ENCODE data around the gene TYRO3.
"Not testable (repeated sequence)": the region's sequence is repeated elsewhere in the genome, so short reads cannot be mapped to it uniquely, and the experiment has no call there.

The TYRO3 gene

GRCh38 chr15:41572866-41573265 is 13.9 kb downstream of the TYRO3 start:
- no peak for DNase-seq (ENCODE audit: low read depth in 4 of 4, low spot score in 1 of 4)

- no peak for DNase-seq (ENCODE audit: low read depth in 4 of 4, low spot score in 1 of 4)
Observed at GRCh38 chr15:41573396-41573795, 14.4 kb downstream of the TYRO3 start.

- DNase-seq (ENCODE audit: low read depth in 4 of 4, low spot score in 1 of 4) = no peak
Observed at GRCh38 chr15:41574158-41574557, 15.1 kb downstream of the TYRO3 start.

- DNase-seq (ENCODE audit: low read depth in 4 of 4, low spot score in 1 of 4) = no peak
Observed at GRCh38 chr15:41575282-41575681, 16.3 kb downstream of the TYRO3 start.

- DNase-seq (ENCODE audit: low read depth in 4 of 4, low spot score in 1 of 4) = no peak
Observed at GRCh38 chr15:41577863-41578735, 19.1 kb downstream of the TYRO3 start.

GRCh38 chr15:41578736-41579383 is 19.8 kb downstream of the TYRO3 start:
- no peak for DNase-seq (ENCODE audit: low read depth in 4 of 4, low spot score in 1 of 4)

GRCh38 chr15:41581110-41581509 is 22.1 kb downstream of the TYRO3 start:
- no peak for DNase-seq (ENCODE audit: low read depth in 4 of 4, low spot score in 1 of 4)

GRCh38 chr15:41583795-41584194 is 24.8 kb downstream of the TYRO3 start:
- no peak for DNase-seq (ENCODE audit: low read depth in 4 of 4, low spot score in 1 of 4)

GRCh38 chr15:41584636-41585126 is 25.7 kb downstream of the TYRO3 start:
- no peak for DNase-seq (ENCODE audit: low read depth in 4 of 4, low spot score in 1 of 4)

GRCh38 chr15:41585127-41586047 is 26.4 kb downstream of the TYRO3 start:
- DNase-seq (ENCODE audit: low read depth in 4 of 4, low spot score in 1 of 4) = peak in 3 of 4 experiments; percentile 16 to 44 (median 20)

- not testable (repeated sequence) for DNase-seq (ENCODE audit: low read depth in 4 of 4, low spot score in 1 of 4)
Observed at GRCh38 chr15:41586531-41587282, 27.7 kb downstream of the TYRO3 start.

GRCh38 chr15:41589018-41589417 is 30.0 kb downstream of the TYRO3 start:
- DNase-seq (ENCODE audit: low read depth in 4 of 4, low spot score in 1 of 4) = not testable (repeated sequence)

- DNase-seq (ENCODE audit: low read depth in 4 of 4, low spot score in 1 of 4) = not testable (repeated sequence)
Observed at GRCh38 chr15:41589571-41589970, 30.6 kb downstream of the TYRO3 start.

GRCh38 chr15:41591217-41591616 is 32.2 kb downstream of the TYRO3 start:
- DNase-seq (ENCODE audit: low read depth in 4 of 4, low spot score in 1 of 4) = not testable (repeated sequence)

GRCh38 chr15:41592718-41593117 is 33.7 kb downstream of the TYRO3 start:
- DNase-seq (ENCODE audit: low read depth in 4 of 4, low spot score in 1 of 4) = not testable (repeated sequence)

GRCh38 chr15:41594801-41595746 is 36.1 kb downstream of the TYRO3 start:
- DNase-seq (ENCODE audit: low read depth in 4 of 4, low spot score in 1 of 4) = no peak

- DNase-seq (ENCODE audit: low read depth in 4 of 4, low spot score in 1 of 4) = no peak
Observed at GRCh38 chr15:41596972-41597371, 38.0 kb downstream of the TYRO3 start.

- DNase-seq (ENCODE audit: low read depth in 4 of 4, low spot score in 1 of 4) = no peak
Observed at GRCh38 chr15:41597787-41598186, 38.8 kb downstream of the TYRO3 start.

GRCh38 chr15:41599061-41599460 is 40.0 kb downstream of the TYRO3 start:
- DNase-seq (ENCODE audit: low read depth in 4 of 4, low spot score in 1 of 4) = no peak
